ENCODE data around the gene FAM98B.

FAM98B gene

GRCh38 chr15:38461066-38461833 is 7.3 kb downstream of the FAM98B start:
- peak; percentile 80 for DNase-seq

DNA sequence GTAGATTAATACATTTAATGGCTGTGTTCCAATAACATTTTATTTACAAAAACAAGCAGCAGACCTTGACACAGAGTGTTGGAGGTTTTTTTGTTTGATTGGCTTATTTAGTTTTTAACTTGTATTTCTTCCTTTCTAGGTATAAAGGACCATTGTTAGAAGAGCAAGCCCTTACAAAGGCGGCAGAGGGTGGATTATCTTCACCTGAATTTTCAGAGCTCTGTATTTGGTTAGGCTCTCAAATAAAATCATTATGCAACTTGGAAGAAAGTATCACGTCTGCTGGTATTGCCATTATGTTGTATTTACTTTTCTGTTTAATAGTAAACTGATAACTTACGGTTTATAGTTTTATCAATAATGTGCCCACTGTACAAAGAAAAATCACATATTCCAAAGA is 10.0 kb downstream of the FAM98B start:
- no peak for DNase-seq

DNA sequence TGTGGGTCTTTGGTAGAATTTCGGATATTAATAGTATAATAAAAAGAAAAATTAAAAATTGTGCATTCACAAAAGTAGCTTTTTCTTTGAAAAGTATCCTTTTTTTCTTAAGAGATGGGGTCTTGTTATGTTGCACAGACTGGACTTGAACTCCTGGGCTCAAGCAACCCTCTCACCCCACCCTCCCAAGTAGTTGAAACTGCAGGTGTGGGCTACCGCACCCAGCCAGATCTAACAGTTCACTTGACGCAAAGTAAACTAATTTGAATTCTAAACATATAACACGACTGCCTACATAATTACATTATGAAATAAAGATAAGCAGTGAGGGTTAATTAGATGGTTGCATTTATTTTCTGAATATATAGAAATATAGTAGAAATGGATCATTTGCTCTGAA is 10.7 kb downstream of the FAM98B start:
- DNase-seq = no peak

- no peak for DNase-seq
These were observed 16.9 kb downstream of the FAM98B start for GRCh38 chr15:38470816-38471215.

GRCh38 chr15:38471974-38472373 is 18.0 kb downstream of the FAM98B start:
- DNase-seq = no peak

GRCh38 chr15:38474155-38474757 is 20.3 kb downstream of the FAM98B start:
- peak; percentile 74 for DNase-seq

DNA sequence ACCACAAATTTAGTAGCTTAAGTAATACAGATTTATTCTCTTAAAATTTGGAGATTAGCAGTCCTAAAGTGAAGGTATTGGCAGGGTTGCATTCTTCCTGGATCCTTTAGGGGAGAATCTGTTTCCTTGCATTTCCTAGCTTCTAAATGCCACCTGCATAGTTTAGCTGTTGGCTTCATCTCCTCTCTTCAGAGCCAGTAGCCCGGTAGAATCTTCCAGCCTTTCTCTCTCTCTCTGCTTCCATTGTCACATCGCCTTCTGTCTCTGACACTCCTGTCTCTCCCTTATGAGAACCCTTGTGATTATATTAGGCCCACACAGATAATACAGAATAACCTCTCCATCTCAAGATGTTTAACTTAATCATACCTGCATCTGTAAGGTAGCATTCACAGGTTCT is 21.4 kb downstream of the FAM98B start:
- no peak for DNase-seq

GRCh38 chr15:38476120-38476519 is 22.2 kb downstream of the FAM98B start:
- DNase-seq = no peak

DNA sequence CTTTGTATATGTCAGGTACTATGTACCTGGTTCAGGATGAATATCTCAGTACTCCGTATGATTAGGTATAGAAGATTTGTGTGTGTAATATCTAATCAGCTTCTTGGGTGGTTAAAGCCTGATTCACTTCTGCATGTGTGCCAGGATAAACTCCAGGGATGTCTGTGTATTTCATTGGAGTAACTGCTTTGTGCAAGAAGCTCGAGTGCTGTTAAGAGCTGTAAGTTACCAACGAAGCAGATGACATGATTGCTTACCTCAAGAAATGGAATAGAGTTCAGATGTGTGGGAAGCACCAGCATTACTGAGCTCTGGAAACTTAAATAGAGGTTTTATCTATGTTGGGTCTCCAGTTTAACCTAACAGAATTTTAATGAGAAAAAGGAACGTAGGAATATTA is 23.7 kb downstream of the FAM98B start:
- DNase-seq = no peak

DNA sequence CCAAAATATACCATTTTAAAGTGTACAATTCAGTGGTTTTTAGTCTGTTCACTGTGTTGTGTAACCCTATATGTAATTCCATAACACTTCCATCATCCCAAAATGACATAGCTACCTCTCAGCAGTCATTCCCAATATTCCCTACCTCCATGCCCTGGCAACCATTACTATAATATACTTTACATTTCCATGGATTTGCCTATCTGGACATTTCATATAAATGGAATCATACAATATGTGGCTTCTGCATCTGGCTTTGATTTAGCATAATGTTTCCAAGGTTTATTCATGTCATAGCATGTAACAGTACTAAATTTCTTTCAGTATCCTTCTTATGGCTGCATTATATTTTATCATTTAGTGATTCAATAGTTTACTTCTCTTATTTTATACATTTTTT is 25.3 kb downstream of the FAM98B start:
- DNase-seq = no peak

GRCh38 chr15:38479756-38480155 is 25.8 kb downstream of the FAM98B start:
- DNase-seq = peak; percentile 80

GRCh38 chr15:38481113-38481512 is 27.2 kb downstream of the FAM98B start:
- no peak for DNase-seq

DNA sequence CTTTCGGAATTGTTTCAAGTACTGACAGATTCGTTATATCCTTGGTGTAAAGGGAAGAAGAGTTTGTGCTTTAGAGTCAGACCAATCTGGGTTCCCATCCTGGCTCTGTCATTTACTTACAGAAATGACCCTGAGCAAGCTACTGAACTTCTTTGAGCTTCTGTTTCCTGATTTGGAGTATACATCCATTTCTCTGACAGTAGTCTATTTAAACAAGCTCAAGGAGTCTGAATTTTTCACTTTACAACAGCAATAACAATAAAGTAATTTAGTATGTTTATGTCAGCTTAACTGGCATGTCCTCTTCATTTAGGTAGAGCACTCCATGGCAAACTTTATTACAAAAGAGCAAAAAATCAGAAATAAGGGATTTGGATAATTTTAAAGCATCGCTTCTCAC is 27.8 kb downstream of the FAM98B start:
- no peak for DNase-seq

DNA sequence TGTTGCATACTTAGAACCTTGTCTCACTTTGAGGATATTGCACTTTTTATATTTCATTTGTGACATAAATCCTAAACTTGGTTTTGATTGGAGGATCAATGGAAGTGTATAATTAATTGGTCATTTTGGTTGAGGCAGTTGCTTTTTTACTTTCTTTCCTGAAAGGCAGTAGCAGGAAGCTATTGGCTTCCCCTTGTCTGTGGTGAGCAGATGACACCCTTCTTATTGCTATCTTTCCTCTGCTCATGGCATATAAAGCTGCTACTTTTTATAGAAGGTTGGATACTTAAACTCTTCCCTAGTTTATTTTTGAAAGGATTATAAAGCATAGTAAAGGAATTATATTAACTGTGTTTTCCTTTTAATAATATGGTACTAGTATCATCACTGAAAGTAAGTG is 28.6 kb downstream of the FAM98B start:
- DNase-seq = peak; percentile 11

- peak; percentile 83 for DNase-seq
These were observed 33.0 kb downstream of the FAM98B start for GRCh38 chr15:38486936-38487335.

DNA sequence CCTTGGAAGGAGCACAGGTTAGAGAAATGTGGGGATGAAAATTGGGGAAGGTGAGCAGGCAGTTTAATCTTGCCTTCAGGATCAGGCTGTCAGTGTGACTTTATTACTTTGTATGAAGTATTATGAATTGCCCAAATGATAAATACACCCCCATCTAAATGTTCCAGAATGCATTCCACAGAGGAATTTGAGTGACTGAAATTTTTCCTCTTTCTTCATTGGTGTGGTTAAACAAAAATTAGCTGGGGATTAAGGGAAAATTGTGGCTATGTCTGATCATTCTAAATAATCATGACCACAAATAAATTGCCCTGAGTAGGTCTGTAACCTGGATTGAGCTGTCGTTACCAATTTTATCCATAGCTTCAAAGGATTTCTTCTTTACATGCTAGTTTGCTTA is 33.5 kb downstream of the FAM98B start:
- no peak for DNase-seq

- no peak for DNase-seq
These were observed 36.5 kb downstream of the FAM98B start for GRCh38 chr15:38490242-38490922.

DNA sequence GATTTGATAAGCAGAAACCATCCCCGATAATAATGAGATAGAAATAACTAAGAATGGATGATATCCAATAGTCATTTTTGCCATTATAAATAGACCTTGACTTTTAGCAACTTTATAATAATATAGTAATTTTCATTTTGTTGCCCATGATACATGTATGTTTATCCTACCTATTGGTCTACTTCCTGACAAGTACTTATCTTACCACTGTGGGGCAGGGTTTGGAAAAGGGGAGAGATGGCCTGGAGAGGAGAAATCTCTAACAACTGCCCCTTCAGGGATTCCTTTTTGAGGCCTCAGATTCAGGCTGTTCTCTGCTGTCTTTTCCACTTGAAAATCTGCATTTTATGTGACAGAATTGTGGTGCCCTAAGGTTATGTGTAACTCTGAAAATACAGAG is 42.2 kb downstream of the FAM98B start:
- DNase-seq = no peak

GRCh38 chr15:38499651-38500050 is 45.7 kb downstream of the FAM98B start:
- DNase-seq = peak; percentile 50

DNA sequence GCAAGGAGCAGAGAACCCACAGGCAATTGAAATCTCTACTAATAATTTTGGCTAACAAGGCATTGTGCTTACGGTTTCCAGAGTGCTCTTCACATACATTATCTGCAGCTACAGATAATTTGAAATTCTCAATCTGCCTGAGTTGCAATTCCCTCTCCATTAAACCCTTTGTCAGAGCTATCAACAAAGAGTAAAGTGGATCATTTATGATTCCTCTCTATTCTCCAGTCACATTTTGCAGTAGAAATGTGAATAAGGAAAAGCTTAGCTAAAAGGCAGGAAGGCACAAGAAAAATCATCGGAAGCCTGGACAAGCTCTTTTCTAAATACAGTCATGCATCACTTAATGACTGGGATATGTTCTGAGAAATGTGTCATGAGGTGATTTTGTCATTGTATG is 49.6 kb downstream of the FAM98B start:
- DNase-seq = no peak

DNA sequence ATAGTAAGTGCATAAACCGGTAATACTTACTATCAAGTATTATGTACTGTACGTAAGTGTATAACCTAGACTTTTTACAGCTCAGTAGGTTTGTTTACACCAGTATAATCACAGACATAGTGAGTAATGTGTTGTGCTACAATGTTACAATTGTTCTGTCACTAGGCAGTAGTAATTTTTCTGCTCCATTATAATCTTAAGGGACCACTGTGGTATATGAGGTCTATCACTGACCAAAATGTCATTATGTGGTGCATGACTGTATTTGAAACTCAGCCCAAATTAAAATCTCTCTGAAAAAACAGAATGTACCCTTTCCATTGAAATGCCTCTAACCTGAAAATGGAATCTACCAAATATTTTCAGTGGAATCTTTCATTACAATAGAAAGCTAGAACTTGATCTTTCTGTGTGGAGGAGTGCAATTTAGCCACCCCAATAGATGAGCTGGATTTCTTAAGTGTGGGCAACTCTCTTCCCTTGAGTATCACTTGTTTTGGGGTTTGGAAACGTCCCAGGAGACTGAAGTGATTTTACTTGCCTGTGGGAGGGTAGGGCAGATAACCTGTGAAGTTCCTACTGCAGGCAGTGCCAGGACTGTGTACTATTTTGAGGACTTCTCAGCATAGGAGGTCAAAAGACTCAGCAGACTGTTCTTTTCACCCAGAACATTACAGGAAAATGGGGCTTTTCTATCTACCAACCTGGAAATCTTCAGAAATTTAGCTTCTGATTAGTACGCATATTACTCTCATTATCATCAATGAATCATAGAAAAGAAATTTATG is 50.9 kb downstream of the FAM98B start:
- no peak for DNase-seq

GRCh38 chr15:38506997-38507396 is 53.1 kb downstream of the FAM98B start:
- no peak for DNase-seq

DNA sequence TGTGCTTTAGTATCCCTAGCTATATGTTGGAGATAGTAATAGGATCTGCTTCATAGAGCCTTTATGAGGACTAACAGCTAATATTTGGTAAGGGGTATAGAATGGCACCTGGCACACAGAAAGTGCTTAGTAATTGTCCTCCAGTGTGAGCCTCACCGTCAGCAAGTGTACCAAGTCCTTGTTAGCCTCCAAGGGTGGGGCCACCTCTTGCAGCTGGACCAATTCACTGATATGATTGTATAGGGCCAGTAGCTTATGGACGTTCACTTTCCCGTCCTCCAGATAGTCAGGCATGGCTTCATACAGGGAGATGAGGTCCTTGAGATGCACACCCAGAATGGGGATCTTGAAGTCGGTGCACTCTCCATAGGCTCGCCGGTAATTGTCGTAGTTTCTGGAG is 53.6 kb downstream of the FAM98B start:
- DNase-seq = no peak
